Ascending aorta (tissue), 2 donors: Measurements from ENCODE around the gene SLC23A2. TPM values are rescaled to one million over a fixed set of nuclear protein-coding genes. Genes with fewer than 3 reads are reported as not detected.

Experiments used
- DNase-seq, 2 donors: peaks; one replicate each; pipeline ENCODE4 v3.0.0-alpha.2; 2019; ENCODE audit warnings: low spot score in 2 of 2
- H3K27ac ChIP-seq, 2 donors: fragments of 200-600 bp; sonication (generic); one replicate each; pipeline ENCODE4 v1.5.1; 2016 to 2017; ENCODE audit warnings: mild to moderate bottlenecking in 1 of 2
- H3K27me3 ChIP-seq: fragments of 200-600 bp; sonication (generic); one replicate; pipeline ENCODE4 v1.5.1; 2017
- H3K36me3 ChIP-seq, 2 donors: fragments of 200-600 bp; sonication (generic); one replicate each; pipeline ENCODE4 v1.5.1; 2016
- H3K4me1 ChIP-seq, 2 donors: fragments of 200-600 bp; sonication (generic); one replicate each; pipeline ENCODE4 v1.5.1; 2016 to 2017; ENCODE audit warnings: mild to moderate bottlenecking in 1 of 2
- H3K4me3 ChIP-seq, 2 donors: fragments of 200-600 bp; sonication (generic); one replicate each; pipeline ENCODE4 v1.5.1; 2016 to 2017; ENCODE audit warnings: mild to moderate bottlenecking in 1 of 2
- H3K9me3 ChIP-seq, 2 donors: fragments of 200-600 bp; sonication (generic); one replicate each; pipeline ENCODE4 v1.5.1; 2016
- CTCF ChIP-seq, 3 experiments: fragments of 200-600 bp in 2 of 3; fragments of 450-650 bp in 1 of 3; sonication (generic) in 2 of 3; IDR thresholded peaks; one replicate each; pipeline ENCODE4 v1.5.1; 2016 to 2019; ENCODE audit warnings: antibody characterized with exemption in 3 of 3, mild to moderate bottlenecking in 1 of 3, moderate library complexity in 1 of 3
- intact Hi-C: fragments of 100-400 bp; cut with DNase I; formaldehyde crosslinking; loops from one replicate; pipeline ENCODE4 v1.15.1; 2023
- total RNA-seq: library from RNA; depleted of rRNA; stranded (reverse); fragments of >200 nt; gene quantifications from one replicate; pipeline ENCODE4 v1.1.0, GENCODE V29; 2016

Gene SLC23A2
- total RNA-seq, 1 donor from 2014 or later = 32.8 TPM

GRCh38 chr20:4832469-4832868, 168.8 kb downstream of the SLC23A2 start:
- TF ChIP-seq CTCF (IDR thresholded peaks at IDR 0.05) = no peak

DNA sequence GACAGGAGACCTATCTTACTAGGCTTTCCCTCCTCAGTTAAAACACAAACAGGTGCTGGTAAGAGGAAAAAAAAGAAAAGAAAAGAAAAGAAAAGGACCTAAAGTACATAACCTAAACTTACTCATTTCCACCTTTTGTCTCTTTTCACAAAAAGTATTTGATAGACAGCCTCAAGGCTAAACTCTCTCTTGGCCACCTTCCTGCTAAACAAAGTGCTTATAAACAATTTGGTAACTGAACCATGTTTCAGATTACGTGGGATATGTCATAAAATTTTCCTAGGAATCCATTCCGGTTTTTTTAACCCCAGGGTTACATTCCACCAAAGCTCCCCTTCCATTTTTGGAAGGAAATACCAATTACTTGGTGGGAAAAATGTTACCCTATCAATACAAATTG, 170.6 kb downstream of the SLC23A2 start:
- H3K4me3 ChIP-seq = no peak overlapping the region
- intact Hi-C loops = no loop called here
- no peaks in the 10 kb centered on the region for H3K36me3 ChIP-seq
- H3K4me1 ChIP-seq = peaks cover 0 to 7% of the 10 kb centered on the region in 2 donors
- TF ChIP-seq CTCF (IDR thresholded peaks at IDR 0.05) = no peak
- H3K27me3 ChIP-seq = no peaks in the 10 kb centered on the region
- no peak for DNase-seq
- H3K27ac ChIP-seq = no peak overlapping the region
- no peaks in the 10 kb centered on the region for H3K9me3 ChIP-seq

More at GRCh38 chr20:4832469-4832868, 168.8 kb downstream of the SLC23A2 start:
- no peak for DNase-seq
- H3K4me3 ChIP-seq = no peak overlapping the region
- no peak overlapping the region for H3K27ac ChIP-seq
- no peaks in the 10 kb centered on the region for H3K27me3 ChIP-seq
- H3K9me3 ChIP-seq = no peaks in the 10 kb centered on the region
- H3K4me1 ChIP-seq = peaks cover 0 to 11% of the 10 kb centered on the region in 2 donors
- H3K36me3 ChIP-seq = no peaks in the 10 kb centered on the region
- intact Hi-C loops = no loop called here

GRCh38 chr20:4830259-4830658, 171.1 kb downstream of the SLC23A2 start:
- H3K4me1 ChIP-seq = peaks cover 0 to 2% of the 10 kb centered on the region in 2 donors
- no peak overlapping the region for H3K4me3 ChIP-seq
- no peak for TF ChIP-seq CTCF (IDR thresholded peaks at IDR 0.05)
- no peaks in the 10 kb centered on the region for H3K36me3 ChIP-seq
- intact Hi-C loops = no loop called here
- DNase-seq = no peak
- no peaks in the 10 kb centered on the region for H3K9me3 ChIP-seq
- no peaks in the 10 kb centered on the region for H3K27me3 ChIP-seq
- H3K27ac ChIP-seq = no peak overlapping the region

- Histone ChIP-seq H3K27ac (peak overlapping the region in 1 of 2 donors; percentile 22), H3K4me3 (no peak overlapping the region), H3K4me1 (no peaks in the 10 kb centered on the region), H3K27me3 (no peaks in the 10 kb centered on the region), H3K36me3 (no peaks in the 10 kb centered on the region), H3K9me3 (no peaks in the 10 kb centered on the region)
- intact Hi-C loops = no loop called here
- no peak for TF ChIP-seq CTCF (IDR thresholded peaks at IDR 0.05)
- peak in 1 of 2 donors; percentile 63 for DNase-seq
Observed at GRCh38 chr20:4829514-4830215, 171.6 kb downstream of the SLC23A2 start.

GRCh38 chr20:4828830-4829513, 172.3 kb downstream of the SLC23A2 start:
- peaks cover 0 to 3% of the 10 kb centered on the region in 2 donors for H3K4me1 ChIP-seq
- no peak for TF ChIP-seq CTCF (IDR thresholded peaks at IDR 0.05)
- H3K27me3 ChIP-seq = no peaks in the 10 kb centered on the region
- H3K9me3 ChIP-seq = no peaks in the 10 kb centered on the region
- no peak for DNase-seq
- H3K4me3 ChIP-seq = no peak overlapping the region
- H3K36me3 ChIP-seq = no peaks in the 10 kb centered on the region
- intact Hi-C loops = no loop called here
- peak overlapping the region in 1 of 2 donors; percentile 22 for H3K27ac ChIP-seq
